SU-DHL-6 (cell line): ENCODE data around the gene ROGDI.

Source experiments
- H2AFZ ChIP-seq: fragments of 200-600 bp; sonication (generic); 2 replicates; pipeline ENCODE4 v1.6.1; 2014; ENCODE audit warnings: low read depth, mild to moderate bottlenecking, moderate library complexity, mixed read lengths, antibody characterized with exemption, low read length; ENCODE audit not compliant: severe bottlenecking
- H3F3A ChIP-seq: fragments of 200-600 bp; shearing (Covaris generic); 2 replicates; pipeline ENCODE4 v1.6.0; 2016; ENCODE audit warnings: antibody characterized with exemption, mild to moderate bottlenecking; ENCODE audit not compliant: insufficient read depth
- H3K27ac ChIP-seq: fragments of 200-600 bp; sonication (generic); 2 replicates; pipeline ENCODE4 v1.5.1; 2016; ENCODE audit warnings: low read depth, mild to moderate bottlenecking, low read length, moderate library complexity, mixed read lengths
- H3K27me3 ChIP-seq: fragments of 200-600 bp; sonication (generic), shearing (Covaris generic); 2 replicates; pipeline ENCODE4 v1.6.0; 2014; ENCODE audit warnings: mild to moderate bottlenecking, low read length
- H3K36me3 ChIP-seq: fragments of 200-600 bp; sonication (generic); 2 replicates; pipeline ENCODE4 v1.6.1; 2014; ENCODE audit warnings: mild to moderate bottlenecking, low read length, mixed read lengths
- H3K4me2 ChIP-seq: fragments of 300-600, 200-600 bp; shearing (Covaris generic), sonication (generic); 2 replicates; pipeline ENCODE4 v1.6.0; 2014; ENCODE audit warnings: low read length, low read depth, mild to moderate bottlenecking; ENCODE audit not compliant: poor library complexity, severe bottlenecking
- H3K4me3 ChIP-seq: fragments of 200-600 bp; sonication (generic); 2 replicates; pipeline ENCODE4 v1.5.1; 2014; ENCODE audit warnings: antibody characterized with exemption, low read length, mild to moderate bottlenecking, mixed read lengths; ENCODE audit not compliant: insufficient read depth, poor library complexity, severe bottlenecking
- H3K79me2 ChIP-seq: fragments of 200-600 bp; sonication (generic); 2 replicates; pipeline ENCODE4 v1.6.1; 2014; ENCODE audit warnings: mild to moderate bottlenecking, low read length, moderate library complexity; ENCODE audit not compliant: insufficient read depth
- H3K9ac ChIP-seq: fragments of 200-600 bp; sonication (generic); 2 replicates; pipeline ENCODE4 v1.7.0; 2014; ENCODE audit warnings: mild to moderate bottlenecking, low read length
- H3K9me2 ChIP-seq: fragments of 200-600 bp; sonication (generic); replicated peaks from 2 replicates; pipeline ENCODE4 v1.6.1; 2014; ENCODE audit warnings: low read length; ENCODE audit not compliant: insufficient read depth
- H3K9me3 ChIP-seq: fragments of 200-600 bp; sonication (generic); 2 replicates; pipeline ENCODE4 v1.6.1; 2014; ENCODE audit warnings: low read length, mixed read lengths; ENCODE audit not compliant: insufficient read depth
- H4K20me1 ChIP-seq: fragments of 200-600 bp; sonication (generic); 2 replicates; pipeline ENCODE4 v1.6.1; 2014; ENCODE audit warnings: low read depth, mild to moderate bottlenecking, antibody characterized with exemption, low read length, moderate library complexity, mixed read lengths
- EZH2phosphoT487 ChIP-seq: fragments of 200-600 bp; sonication (generic), shearing (Covaris generic); conservative IDR thresholded peaks from 2 replicates; pipeline ENCODE4 v1.6.1; 2018; ENCODE audit warnings: mild to moderate bottlenecking, antibody characterized with exemption, low read length, moderate library complexity, mixed read lengths
- TF ChIP-seq, protein P1 (sequence below): fragments of 200-600 bp; sonication (generic); IDR thresholded peaks from one replicate; pipeline ENCODE4 v1.5.1; 2017; ENCODE audit warnings: antibody characterized with exemption, mild to moderate bottlenecking, low read length, moderate library complexity; ENCODE audit not compliant: insufficient read depth, poor library complexity, severe bottlenecking

ROGDI gene, protein sequence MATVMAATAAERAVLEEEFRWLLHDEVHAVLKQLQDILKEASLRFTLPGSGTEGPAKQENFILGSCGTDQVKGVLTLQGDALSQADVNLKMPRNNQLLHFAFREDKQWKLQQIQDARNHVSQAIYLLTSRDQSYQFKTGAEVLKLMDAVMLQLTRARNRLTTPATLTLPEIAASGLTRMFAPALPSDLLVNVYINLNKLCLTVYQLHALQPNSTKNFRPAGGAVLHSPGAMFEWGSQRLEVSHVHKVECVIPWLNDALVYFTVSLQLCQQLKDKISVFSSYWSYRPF

DNA sequence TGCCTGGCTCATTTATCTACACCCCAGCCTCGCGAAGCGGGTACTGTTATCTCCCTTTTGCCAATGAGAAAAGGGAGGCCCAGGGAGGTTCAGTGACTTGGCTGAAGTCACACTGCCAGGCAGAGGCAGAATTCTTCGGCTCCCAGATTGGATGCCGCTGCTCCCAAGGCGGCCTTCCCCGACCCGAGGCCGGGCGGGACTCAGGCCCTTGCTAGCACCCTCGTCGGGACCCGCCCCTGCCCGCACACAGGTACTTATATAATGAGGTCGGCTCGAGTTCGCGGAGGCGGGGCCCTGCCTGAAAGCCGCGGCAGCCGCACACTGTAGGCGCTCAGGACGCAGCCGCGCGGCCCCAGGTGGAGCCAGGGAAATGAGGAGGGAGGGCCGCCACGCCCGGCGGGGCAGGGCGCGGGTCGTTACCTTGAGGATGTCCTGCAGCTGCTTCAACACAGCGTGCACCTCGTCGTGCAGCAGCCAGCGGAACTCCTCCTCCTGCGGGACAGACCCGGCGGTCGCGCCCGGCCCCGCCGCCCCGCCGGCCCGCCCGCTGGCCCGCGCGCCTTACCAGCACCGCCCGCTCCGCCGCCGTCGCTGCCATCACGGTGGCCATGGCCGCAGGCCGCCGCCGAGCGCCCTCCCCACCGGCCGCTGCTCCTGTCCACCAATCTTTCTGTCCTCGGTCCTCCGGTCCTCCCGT, at the start of gene ROGDI:
TSS of gene ROGDI (minus strand) at position 672 of the 697 bp plus-strand sequence. CDS start at position 610, 62 bp downstream.
- Histone ChIP-seq H3K79me2 (no peaks in the 10 kb centered on the region), H3K9me2 (no peaks in the 10 kb centered on the region), H4K20me1 (no peaks in the 10 kb centered on the region), H3K4me2 (peak within 1 kb of the TSS; percentile 92), H3K36me3 (no peaks in the 10 kb centered on the region), H3F3A (peaks cover 8% of the 10 kb centered on the region), H2AFZ (peak within 1 kb of the TSS; percentile 92), H3K27me3 (no peaks in the 10 kb centered on the region), H3K4me3 (peak within 1 kb of the TSS; percentile 96), H3K27ac (peak within 1 kb of the TSS; percentile 77), H3K9ac (peak within 1 kb of the TSS; percentile 66), H3K9me3 (no peaks in the 10 kb centered on the region)
- TF ChIP-seq, protein P1, sequence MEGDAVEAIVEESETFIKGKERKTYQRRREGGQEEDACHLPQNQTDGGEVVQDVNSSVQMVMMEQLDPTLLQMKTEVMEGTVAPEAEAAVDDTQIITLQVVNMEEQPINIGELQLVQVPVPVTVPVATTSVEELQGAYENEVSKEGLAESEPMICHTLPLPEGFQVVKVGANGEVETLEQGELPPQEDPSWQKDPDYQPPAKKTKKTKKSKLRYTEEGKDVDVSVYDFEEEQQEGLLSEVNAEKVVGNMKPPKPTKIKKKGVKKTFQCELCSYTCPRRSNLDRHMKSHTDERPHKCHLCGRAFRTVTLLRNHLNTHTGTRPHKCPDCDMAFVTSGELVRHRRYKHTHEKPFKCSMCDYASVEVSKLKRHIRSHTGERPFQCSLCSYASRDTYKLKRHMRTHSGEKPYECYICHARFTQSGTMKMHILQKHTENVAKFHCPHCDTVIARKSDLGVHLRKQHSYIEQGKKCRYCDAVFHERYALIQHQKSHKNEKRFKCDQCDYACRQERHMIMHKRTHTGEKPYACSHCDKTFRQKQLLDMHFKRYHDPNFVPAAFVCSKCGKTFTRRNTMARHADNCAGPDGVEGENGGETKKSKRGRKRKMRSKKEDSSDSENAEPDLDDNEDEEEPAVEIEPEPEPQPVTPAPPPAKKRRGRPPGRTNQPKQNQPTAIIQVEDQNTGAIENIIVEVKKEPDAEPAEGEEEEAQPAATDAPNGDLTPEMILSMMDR = no peak
- TF ChIP-seq EZH2phosphoT487 = no peak

DNA sequence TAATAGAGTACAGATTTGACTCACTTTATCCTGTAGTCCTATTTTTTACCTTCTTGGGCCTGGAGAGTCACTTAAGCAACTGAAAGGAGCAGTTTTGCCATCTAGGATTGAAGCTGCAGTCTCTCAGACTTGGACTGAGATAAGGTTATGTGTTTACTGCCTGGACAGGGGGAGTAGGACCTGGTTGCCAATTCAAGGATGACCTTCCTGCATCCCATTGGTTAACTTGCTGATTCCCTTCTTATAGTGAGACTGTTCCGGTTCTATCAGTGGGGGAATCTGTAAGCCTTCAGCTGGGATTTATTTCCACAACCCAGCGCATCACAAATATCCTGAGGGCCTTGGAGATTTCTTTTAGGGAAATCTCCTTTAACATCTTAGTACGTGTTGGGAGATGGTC, 47.8 kb upstream of the ROGDI start:
- peak overlapping the region; percentile 96 for H3K4me2 ChIP-seq
- no peaks in the 10 kb centered on the region for H3K9me3 ChIP-seq
- H3K36me3 ChIP-seq = no peaks in the 10 kb centered on the region
- H3K27me3 ChIP-seq = no peaks in the 10 kb centered on the region
- peaks cover 6% of the 10 kb centered on the region for H3F3A ChIP-seq
- H3K9me2 ChIP-seq = no peaks in the 10 kb centered on the region
- H3K79me2 ChIP-seq = peaks cover 78% of the 10 kb centered on the region
- H4K20me1 ChIP-seq = peaks cover 4% of the 10 kb centered on the region; the same call in 1 of the 2 replicates
- TF ChIP-seq, protein P1 = no peak
- no peak for TF ChIP-seq EZH2phosphoT487
- H2AFZ ChIP-seq = no peak overlapping the region
- no peak overlapping the region for H3K4me3 ChIP-seq
- H3K9ac ChIP-seq = no peak overlapping the region
- no peak overlapping the region for H3K27ac ChIP-seq

- no peaks in the 10 kb centered on the region for H3K9me2 ChIP-seq
- peaks cover 6% of the 10 kb centered on the region for H3F3A ChIP-seq
- H3K4me3 ChIP-seq = peak overlapping the region; percentile 84
- H3K36me3 ChIP-seq = peaks cover 9% of the 10 kb centered on the region; the same call in 1 of the 2 replicates
- peaks cover 80% of the 10 kb centered on the region for H3K79me2 ChIP-seq
- H3K9ac ChIP-seq = peak overlapping the region; percentile 96
- H3K27ac ChIP-seq = peak overlapping the region; percentile 74
- H4K20me1 ChIP-seq = peaks cover 4% of the 10 kb centered on the region; the same call in 1 of the 2 replicates
- H3K27me3 ChIP-seq = no peaks in the 10 kb centered on the region
- no peak for TF ChIP-seq EZH2phosphoT487
- TF ChIP-seq, protein P1 = no peak
- H3K4me2 ChIP-seq = peak overlapping the region; percentile 96
- no peaks in the 10 kb centered on the region for H3K9me3 ChIP-seq
- H2AFZ ChIP-seq = peak overlapping the region; percentile 75
Measured at GRCh38 chr16:4847774-4848587, 45.5 kb upstream of the ROGDI start.
